Astrocyte of the hippocampus (primary cell): ENCODE results near the gene C16orf46.
A peak's percentile ranks its signal among the peaks of the same experiment; 100 is the strongest.
"Not testable (repeated sequence)": the region's sequence is repeated elsewhere in the genome, so short reads cannot be mapped to it uniquely, and the experiment has no call there.

ENCODE experiments used
- DNase-seq: peaks from one replicate; pipeline ENCODE4 v3.0.0; 2011; ENCODE audit warnings: low read depth, low spot score

Gene C16orf46

GRCh38 chr16:81077076-81077940 is at the start of gene C16orf46:
Gene C16orf46 (minus strand): TSS chr16:81077238. CDS start chr16:81063955, 13,283 bp downstream.
- peak; percentile 99 for DNase-seq

- DNase-seq = no peak
Observed at GRCh38 chr16:81123092-81123852, 46.2 kb upstream of the C16orf46 start.

- DNase-seq = no peak
Observed at GRCh38 chr16:81121474-81121990, 44.5 kb upstream of the C16orf46 start.

GRCh38 chr16:81117436-81117835 is 40.4 kb upstream of the C16orf46 start:
- no peak for DNase-seq

- no peak for DNase-seq
Observed at GRCh38 chr16:81116285-81116684, 39.2 kb upstream of the C16orf46 start.

- no peak for DNase-seq
Observed at GRCh38 chr16:81112453-81112852, 35.4 kb upstream of the C16orf46 start.

GRCh38 chr16:81109274-81109673 is 32.2 kb upstream of the C16orf46 start:
- DNase-seq = not testable (repeated sequence)

GRCh38 chr16:81107511-81107910 is 30.5 kb upstream of the C16orf46 start:
- DNase-seq = no peak

- DNase-seq = peak; percentile 16
Observed at GRCh38 chr16:81106826-81107503, 29.9 kb upstream of the C16orf46 start.

GRCh38 chr16:81105946-81106345 is 28.9 kb upstream of the C16orf46 start:
- no peak for DNase-seq

GRCh38 chr16:81101702-81102101 is 24.7 kb upstream of the C16orf46 start:
- no peak for DNase-seq

- DNase-seq = no peak
Observed at GRCh38 chr16:81099958-81100357, 22.9 kb upstream of the C16orf46 start.

GRCh38 chr16:81097230-81097629 is 20.2 kb upstream of the C16orf46 start:
- DNase-seq = no peak

GRCh38 chr16:81096715-81097208 is 19.7 kb upstream of the C16orf46 start:
- no peak for DNase-seq

GRCh38 chr16:81095953-81096714 is 19.1 kb upstream of the C16orf46 start, which contains the start of gene GCSH:
Gene GCSH (minus strand): TSS chr16:81096395. CDS start chr16:81096278, 117 bp downstream.
- peak; percentile 100 for DNase-seq

GRCh38 chr16:81095653-81095952 is 18.6 kb upstream of the C16orf46 start:
- no peak for DNase-seq

GRCh38 chr16:81094771-81095251 is 17.8 kb upstream of the C16orf46 start:
- DNase-seq = peak; percentile 35

GRCh38 chr16:81088836-81089235 is 11.8 kb upstream of the C16orf46 start:
- DNase-seq = no peak

GRCh38 chr16:81081014-81081413 is 4.0 kb upstream of the C16orf46 start:
- DNase-seq = no peak

GRCh38 chr16:81080233-81080632 is 3.2 kb upstream of the C16orf46 start:
- no peak for DNase-seq

GRCh38 chr16:81076566-81077075 is 417 bp downstream of the C16orf46 start:
- DNase-seq = no peak
